H9 (cell line): ENCODE data around the gene CFP. TPM values are rescaled to one million over a fixed set of nuclear protein-coding genes. Genes with fewer than 3 reads are reported as not detected.

Experiments used
- DNase-seq: peaks from one replicate; pipeline ENCODE4 v3.0.0-alpha.2; 2017
- H2AFZ ChIP-seq: one replicate; pipeline ENCODE4 v1.6.1; 2013; ENCODE audit warnings: mild to moderate bottlenecking, low read length, control low read depth, moderate library complexity
- H2AK5ac ChIP-seq: 2 replicates; pipeline ENCODE4 v1.6.1; 2013; ENCODE audit warnings: low read length, control low read depth, mixed read lengths; ENCODE audit not compliant: insufficient read length
- H2BK120ac ChIP-seq: one replicate; pipeline ENCODE4 v1.6.1; 2013; ENCODE audit warnings: low read depth, mild to moderate bottlenecking, low read length, control low read depth, inconsistent platforms; ENCODE audit not compliant: poor library complexity, severe bottlenecking
- H2BK12ac ChIP-seq: 2 replicates; pipeline ENCODE4 v1.6.1; 2013; ENCODE audit warnings: low read length, control low read depth, mixed read lengths, low read depth; ENCODE audit not compliant: insufficient read length
- H2BK15ac ChIP-seq: 2 replicates; pipeline ENCODE4 v1.6.1; 2013; ENCODE audit warnings: low read depth, low read length, control low read depth
- H2BK20ac ChIP-seq: one replicate; pipeline ENCODE4 v1.6.1; 2013; ENCODE audit warnings: low read depth, mild to moderate bottlenecking, low read length, control low read depth, inconsistent platforms; ENCODE audit not compliant: poor library complexity, severe bottlenecking
- H2BK5ac ChIP-seq: 2 replicates; pipeline ENCODE4 v1.6.1; 2013; ENCODE audit warnings: low read length, control low read depth, mixed read lengths; ENCODE audit not compliant: insufficient read length
- H3K14ac ChIP-seq: 2 replicates; pipeline ENCODE4 v1.6.1; 2013; ENCODE audit warnings: low read length, control low read depth; ENCODE audit not compliant: insufficient read depth
- H3K18ac ChIP-seq: 2 replicates; pipeline ENCODE4 v1.6.1; 2013; ENCODE audit warnings: low read depth, mild to moderate bottlenecking, mixed read lengths, low read length, control low read depth; ENCODE audit not compliant: insufficient read length
- H3K23ac ChIP-seq: 2 replicates; pipeline ENCODE4 v1.6.1; 2013; ENCODE audit warnings: low read length, control low read depth, mixed read lengths, low read depth; ENCODE audit not compliant: insufficient read length
- H3K23me2 ChIP-seq: 2 replicates; pipeline ENCODE4 v1.6.1; 2013; ENCODE audit warnings: low read depth, mild to moderate bottlenecking, mixed read lengths, low read length, control low read depth; ENCODE audit not compliant: insufficient read length, poor library complexity, severe bottlenecking
- H3K27ac ChIP-seq: 2 replicates; pipeline ENCODE4 v1.5.1; 2013; ENCODE audit warnings: low read length, control low read depth, mixed read lengths, low read depth; ENCODE audit not compliant: insufficient read length
- H3K27me3 ChIP-seq: 2 replicates; pipeline ENCODE4 v1.6.1; 2013; ENCODE audit warnings: low read length, control low read depth, inconsistent platforms; ENCODE audit not compliant: insufficient read depth
- H3K4ac ChIP-seq: 2 replicates; pipeline ENCODE4 v1.6.1; 2013; ENCODE audit warnings: low read depth, mild to moderate bottlenecking, control low read depth, inconsistent platforms, low read length, moderate library complexity
- H3K4me1 ChIP-seq: 2 replicates; pipeline ENCODE4 v1.6.1; 2013; ENCODE audit warnings: low read length, control low read depth, inconsistent platforms; ENCODE audit not compliant: insufficient read depth
- H3K4me2 ChIP-seq: 2 replicates; pipeline ENCODE4 v1.6.1; 2013; ENCODE audit warnings: low read length, control low read depth, mixed read lengths; ENCODE audit not compliant: insufficient read length, insufficient read depth
- H3K56ac ChIP-seq: 2 replicates; pipeline ENCODE4 v1.6.1; 2013; ENCODE audit warnings: low read depth, mild to moderate bottlenecking, mixed read lengths, low read length, control low read depth; ENCODE audit not compliant: insufficient read length
- H3K79me1 ChIP-seq: 2 replicates; pipeline ENCODE4 v1.6.1; 2013; ENCODE audit warnings: low read depth, mild to moderate bottlenecking, moderate library complexity, low read length, control low read depth, inconsistent platforms; ENCODE audit not compliant: insufficient read depth, poor library complexity, severe bottlenecking
- H3K79me2 ChIP-seq: 2 replicates; pipeline ENCODE4 v1.6.1; 2013; ENCODE audit warnings: low read length, control low read depth, inconsistent platforms; ENCODE audit not compliant: insufficient read depth
- H3K9ac ChIP-seq: 2 replicates; pipeline ENCODE4 v1.6.1; 2013; ENCODE audit warnings: low read length, control low read depth, mixed read lengths; ENCODE audit not compliant: insufficient read length; ENCODE audit errors: extremely low read depth
- H3K9me3 ChIP-seq: one replicate; pipeline ENCODE4 v1.6.1; 2013; ENCODE audit warnings: low read depth, low read length, inconsistent platforms; ENCODE audit not compliant: control insufficient read depth
- H3T11ph ChIP-seq: one replicate; pipeline ENCODE4 v1.6.1; 2013; ENCODE audit warnings: mild to moderate bottlenecking, low read length, control low read depth, inconsistent platforms
- H4K20me1 ChIP-seq: one replicate; pipeline ENCODE4 v1.6.1; 2013; ENCODE audit not compliant: control insufficient read depth, insufficient read length, insufficient read depth
- H4K5ac ChIP-seq: 2 replicates; pipeline ENCODE4 v1.6.1; 2013; ENCODE audit warnings: low read depth, mild to moderate bottlenecking, mixed read lengths, low read length, control low read depth; ENCODE audit not compliant: insufficient read length
- H4K8ac ChIP-seq: replicated peaks from 2 replicates; pipeline ENCODE4 v1.6.1; 2013; ENCODE audit warnings: low read length, control low read depth, mixed read lengths, low read depth; ENCODE audit not compliant: insufficient read length
- H4K91ac ChIP-seq: 2 replicates; pipeline ENCODE4 v1.6.1; 2013; ENCODE audit warnings: low read depth, mild to moderate bottlenecking, moderate library complexity, mixed read lengths, low read length, control low read depth; ENCODE audit not compliant: insufficient read length
- H3K27ac Mint-ChIP-seq, 3 experiments: 2 replicates in 2 of 3; 3 replicates in 1 of 3; pipeline ENCODE4 v1.8.0; 2020 to 2021; ENCODE audit warnings: mixed read lengths in 3 of 3, mild to moderate bottlenecking in 1 of 3, moderate library complexity in 1 of 3
- H3K27me3 Mint-ChIP-seq: 2 replicates; pipeline ENCODE4 v1.8.0; 2021; ENCODE audit warnings: low read depth, mild to moderate bottlenecking, moderate library complexity, mixed read lengths
- H3K36me3 Mint-ChIP-seq, 3 experiments: 2 replicates in 2 of 3; 3 replicates in 1 of 3; pipeline ENCODE4 v1.8.0; 2020 to 2021; ENCODE audit warnings: low read depth in 3 of 3, mixed read lengths in 3 of 3; ENCODE audit not compliant: insufficient read depth in 1 of 3
- H3K4me1 Mint-ChIP-seq, 2 experiments: 2 replicates each; pipeline ENCODE4 v1.8.0; 2020; ENCODE audit warnings: mixed read lengths in 2 of 2
- H3K4me3 Mint-ChIP-seq, 2 experiments: 2 replicates in 1 of 2; 3 replicates in 1 of 2; pipeline ENCODE4 v1.8.0; 2020 to 2021; ENCODE audit warnings: mild to moderate bottlenecking in 2 of 2, mixed read lengths in 2 of 2, moderate library complexity in 1 of 2
- H3K9me3 Mint-ChIP-seq, 2 experiments: 2 replicates in 1 of 2; 3 replicates in 1 of 2; pipeline ENCODE4 v1.8.0; 2020; ENCODE audit warnings: mild to moderate bottlenecking in 2 of 2, mixed read lengths in 2 of 2, moderate library complexity in 1 of 2
- CTCF ChIP-seq: fragments of 200-600 bp; sonication (generic); conservative IDR thresholded peaks from 3 replicates; pipeline ENCODE4 v1.8.0; 2021; ENCODE audit warnings: antibody characterized with exemption, mild to moderate bottlenecking
- WGBS: extraction: QIAGEN DNeasy Blood & Tissue Kit; methylation state at CpG from one replicate; pipeline ENCODE4 v1.1.7; 2013; ENCODE audit warnings: missing lambda C conversion rate, low lambda C conversion rate, mixed read lengths; ENCODE audit not compliant: insufficient read length; ENCODE audit errors: extremely low coverage; 5-methylcytosine and 5-hydroxymethylcytosine counted together
- total RNA-seq: library from RNA; stranded (reverse); gene quantifications from 2 replicates; pipeline ENCODE4 v1.2.1, GENCODE V29; 2021

CFP gene
- total RNA-seq, 1 experiment from 2014 or later, result 2.3 TPM

GRCh38 chrX:47613082-47613481, 16.6 kb downstream of the CFP start:
- Mint-ChIP-seq H3K4me3 (no peak overlapping the region), H3K4me1 (peaks cover 11 to 23% of the 10 kb centered on the region in 2 experiments), H3K27ac (no peak overlapping the region), H3K9me3 (peaks cover 81 to 86% of the 10 kb centered on the region in 2 experiments), H3K27me3 (no peaks in the 10 kb centered on the region; the same call in 1 of the 2 replicates), H3K36me3 (peaks cover 0 to 15% (median 11%) of the 10 kb centered on the region in 3 experiments; a peak in 5 of 7 replicates)
- no peak for TF ChIP-seq CTCF
- no peaks in the 10 kb centered on the region for H3K23me2 ChIP-seq
- H3K79me1 ChIP-seq, result no peaks in the 10 kb centered on the region
- H3K56ac ChIP-seq, result no peak overlapping the region
- H3K23ac ChIP-seq, result no peak overlapping the region
- no peak overlapping the region for H3K9ac ChIP-seq
- no peak overlapping the region for H3K18ac ChIP-seq
- H3K27ac ChIP-seq, result no peak overlapping the region
- no peak overlapping the region for H2BK5ac ChIP-seq
- no peaks in the 10 kb centered on the region; the same call in 1 of the 2 replicates for H3K4me1 ChIP-seq
- no peak overlapping the region for H4K8ac ChIP-seq
- no peak overlapping the region for H3T11ph ChIP-seq
- H2BK120ac ChIP-seq, result no peak overlapping the region
- no peak overlapping the region for H4K5ac ChIP-seq
- H2AK5ac ChIP-seq, result no peak overlapping the region
- H2AFZ ChIP-seq, result no peak overlapping the region
- H3K4ac ChIP-seq, result no peak overlapping the region
- H3K9me3 ChIP-seq, result peaks cover 44% of the 10 kb centered on the region
- whole genome bisulfite sequencing, result no CpG with 5 or more reads among the region's 8 CpGs
- H3K27me3 ChIP-seq, result no peaks in the 10 kb centered on the region
- H3K14ac ChIP-seq, result no peak overlapping the region
- H2BK20ac ChIP-seq, result no peak overlapping the region
- no peak overlapping the region for H2BK15ac ChIP-seq
- no peak overlapping the region for H4K91ac ChIP-seq
- no peaks in the 10 kb centered on the region for H3K79me2 ChIP-seq
- no peak overlapping the region for H3K4me2 ChIP-seq
- H4K20me1 ChIP-seq, result no peaks in the 10 kb centered on the region
- DNase-seq, result no peak
- no peak overlapping the region for H2BK12ac ChIP-seq
